RWPE2 (cell line): ENCODE data around the gene PPP1R18.

Source experiments
- ATAC-seq: fragments of 200-7000 bp; cut with Tn5 transposase; 3 replicates; pipeline ENCODE4 v1.9.1; 2021; ENCODE audit warnings: low read depth
- DNase-seq: peaks from one replicate; pipeline ENCODE4 v3.0.0-alpha.2; 2020; ENCODE audit warnings: low spot score
- H3K27ac ChIP-seq: fragments of 450-650 bp; 2 replicates; pipeline ENCODE4 v1.5.1; 2017; ENCODE audit warnings: mild to moderate bottlenecking; ENCODE audit not compliant: poor library complexity, severe bottlenecking
- H3K27me3 ChIP-seq: fragments of 250-450 bp; sonication (Bioruptor Pico); 2 replicates; pipeline ENCODE4 v1.5.1; 2021; ENCODE audit warnings: mild to moderate bottlenecking, moderate library complexity; ENCODE audit not compliant: insufficient read depth, poor library complexity, severe bottlenecking
- H3K36me3 ChIP-seq: fragments of 250-450 bp; sonication (Bioruptor Pico); 2 replicates; pipeline ENCODE4 v1.5.1; 2020; ENCODE audit warnings: low read depth, mild to moderate bottlenecking, moderate library complexity
- H3K4me1 ChIP-seq: fragments of 250-450 bp; sonication (Bioruptor Pico); 2 replicates; pipeline ENCODE4 v1.5.1; 2021; ENCODE audit warnings: mild to moderate bottlenecking, moderate library complexity; ENCODE audit not compliant: insufficient read depth, poor library complexity, severe bottlenecking
- H3K4me3 ChIP-seq: fragments of 250-450 bp; sonication (Bioruptor Pico); 2 replicates; pipeline ENCODE4 v1.5.1; 2021; ENCODE audit warnings: mild to moderate bottlenecking, moderate library complexity; ENCODE audit not compliant: severe bottlenecking
- H3K9me3 ChIP-seq: fragments of 250-450 bp; sonication (Bioruptor Pico); 2 replicates; pipeline ENCODE4 v1.5.1; 2021; ENCODE audit warnings: mild to moderate bottlenecking, moderate library complexity; ENCODE audit not compliant: severe bottlenecking
- CTCF ChIP-seq: fragments of 450-650 bp; IDR thresholded peaks from one replicate; pipeline ENCODE4 v1.5.1; 2017; ENCODE audit warnings: mild to moderate bottlenecking, moderate library complexity; ENCODE audit not compliant: poor library complexity, severe bottlenecking

Gene PPP1R18

DNA sequence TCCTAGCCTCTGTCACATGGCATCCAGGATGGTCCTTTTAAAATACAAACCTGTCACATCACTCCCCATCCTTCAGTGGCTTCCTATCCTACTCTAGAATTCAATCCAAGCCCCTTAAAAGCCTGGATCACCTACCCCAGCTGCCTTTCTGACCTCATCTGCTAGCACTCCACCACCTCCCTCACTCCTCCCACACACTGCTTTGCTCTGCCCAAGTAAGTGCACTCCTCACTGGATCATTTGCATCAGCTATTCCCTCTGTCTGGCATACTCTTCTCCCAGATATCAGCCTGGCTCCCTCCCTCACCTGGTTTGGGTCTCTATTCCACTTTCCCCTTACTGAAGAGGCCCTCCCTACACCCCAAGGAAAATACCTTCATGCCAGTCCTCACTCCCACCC, 29.0 kb downstream of the PPP1R18 start:
- ATAC-seq (no peak), DNase-seq (no peak)
- H3K9me3 ChIP-seq, result no peaks in the 10 kb centered on the region
- TF ChIP-seq CTCF, result no peak
- no peak overlapping the region for H3K27ac ChIP-seq
- H3K36me3 ChIP-seq, result peaks cover 92% of the 10 kb centered on the region
- H3K27me3 ChIP-seq, result no peaks in the 10 kb centered on the region
- no peak overlapping the region for H3K4me3 ChIP-seq
- H3K4me1 ChIP-seq, result no peaks in the 10 kb centered on the region

GRCh38 chr6:30656513-30656912, 29.9 kb downstream of the PPP1R18 start:
- no peak for TF ChIP-seq CTCF
- no peaks in the 10 kb centered on the region for H3K9me3 ChIP-seq
- H3K4me3 ChIP-seq, result no peak overlapping the region
- no peak overlapping the region for H3K27ac ChIP-seq
- H3K27me3 ChIP-seq, result no peaks in the 10 kb centered on the region
- peaks cover 90% of the 10 kb centered on the region for H3K36me3 ChIP-seq
- DNase-seq (no peak), ATAC-seq (no peak)
- H3K4me1 ChIP-seq, result no peaks in the 10 kb centered on the region

- TF ChIP-seq CTCF, result no peak
- Histone ChIP-seq H3K9me3 (no peaks in the 10 kb centered on the region), H3K4me1 (no peaks in the 10 kb centered on the region), H3K36me3 (peaks cover 91% of the 10 kb centered on the region), H3K27ac (no peak overlapping the region), H3K27me3 (no peaks in the 10 kb centered on the region), H3K4me3 (no peak overlapping the region)
- DNase-seq, result no peak
- ATAC-seq, result no peak
Observed at GRCh38 chr6:30655743-30656094, 30.7 kb downstream of the PPP1R18 start.

DNA sequence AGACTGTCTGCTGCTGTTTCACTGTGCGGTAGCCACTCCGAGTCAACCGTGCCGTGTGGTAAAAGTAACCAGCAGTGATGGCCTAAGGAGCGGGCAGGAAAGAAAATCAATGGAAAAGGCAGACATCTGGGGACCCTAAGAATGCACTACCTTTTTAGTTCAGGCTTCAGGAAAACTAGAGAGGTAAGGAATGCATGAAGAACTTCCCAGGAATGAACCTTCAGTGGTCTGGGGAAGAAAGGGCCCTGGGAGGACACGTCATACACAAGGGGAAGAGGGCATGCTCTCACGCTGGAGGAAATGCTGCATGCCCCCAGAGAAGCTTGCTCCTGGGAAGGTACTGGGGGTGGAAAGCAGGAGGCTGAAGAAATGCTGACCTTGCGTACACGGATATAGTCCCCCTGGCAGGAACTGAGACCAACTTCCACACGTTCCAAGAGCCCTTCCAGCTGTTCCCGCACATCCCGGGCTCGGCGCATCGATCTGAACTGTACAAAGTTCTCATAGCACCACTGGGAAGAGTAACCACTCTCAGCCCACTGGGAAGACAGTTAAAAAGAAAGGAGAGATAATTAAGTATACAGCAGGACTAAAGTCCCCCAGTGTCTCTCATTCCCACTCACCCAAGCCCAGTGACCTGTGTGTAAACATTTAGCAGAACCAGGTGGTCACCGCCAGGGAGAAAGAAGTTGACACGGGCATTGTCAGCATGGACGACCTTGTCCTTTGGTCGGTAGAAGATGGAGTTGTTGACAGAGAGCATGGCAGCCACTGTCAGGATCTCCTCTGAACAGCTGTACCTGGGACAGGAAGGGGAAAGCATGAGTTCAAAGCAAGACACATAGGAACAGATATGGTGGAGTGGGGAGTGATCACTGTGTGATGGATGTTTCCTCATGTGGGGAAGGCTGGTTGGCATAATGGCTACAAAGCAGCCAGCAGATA, 31.4 kb downstream of the PPP1R18 start:
- ATAC-seq (no peak), DNase-seq (no peak)
- Histone ChIP-seq H3K27ac (no peak overlapping the region), H3K4me3 (no peak overlapping the region), H3K36me3 (peaks cover 85% of the 10 kb centered on the region), H3K9me3 (no peaks in the 10 kb centered on the region), H3K4me1 (no peaks in the 10 kb centered on the region), H3K27me3 (no peaks in the 10 kb centered on the region)
- no peak for TF ChIP-seq CTCF

GRCh38 chr6:30651143-30651542, 35.3 kb downstream of the PPP1R18 start:
- Histone ChIP-seq H3K4me3 (no peak overlapping the region), H3K27me3 (no peaks in the 10 kb centered on the region), H3K4me1 (peaks cover 4% of the 10 kb centered on the region), H3K36me3 (peaks cover 62% of the 10 kb centered on the region), H3K9me3 (no peaks in the 10 kb centered on the region), H3K27ac (no peak overlapping the region)
- ATAC-seq (no peak), DNase-seq (no peak)
- TF ChIP-seq CTCF, result no peak
